NB4 (cell line): ENCODE measurements around the gene MAML2.

ENCODE experiments used
- DNase-seq: peaks from one replicate; pipeline ENCODE4 v3.0.0; 2010; ENCODE audit warnings: low read depth
- H3K4me3 ChIP-seq: one replicate; pipeline ENCODE4 v1.5.1; 2011; ENCODE audit warnings: mild to moderate bottlenecking, low read depth, low read length, moderate library complexity
- MYC ChIP-seq: IDR thresholded peaks from 2 replicates; pipeline ENCODE4 v1.6.1; 2011; ENCODE audit warnings: low read depth, low read length
- POLR2A ChIP-seq: IDR thresholded peaks from 2 replicates; pipeline ENCODE4 v1.6.1; 2011; ENCODE audit warnings: mild to moderate bottlenecking; ENCODE audit not compliant: insufficient read length; ENCODE audit errors: extremely low read depth
- TF ChIP-seq, protein P1 (sequence below): IDR thresholded peaks from 2 replicates; pipeline ENCODE4 v1.6.1; 2011; ENCODE audit warnings: low read depth, low read length
- TF ChIP-seq, protein P2 (sequence below): IDR thresholded peaks from one replicate; pipeline ENCODE4 v1.5.1; 2012; ENCODE audit warnings: low read depth, low read length

Gene MAML2

DNA sequence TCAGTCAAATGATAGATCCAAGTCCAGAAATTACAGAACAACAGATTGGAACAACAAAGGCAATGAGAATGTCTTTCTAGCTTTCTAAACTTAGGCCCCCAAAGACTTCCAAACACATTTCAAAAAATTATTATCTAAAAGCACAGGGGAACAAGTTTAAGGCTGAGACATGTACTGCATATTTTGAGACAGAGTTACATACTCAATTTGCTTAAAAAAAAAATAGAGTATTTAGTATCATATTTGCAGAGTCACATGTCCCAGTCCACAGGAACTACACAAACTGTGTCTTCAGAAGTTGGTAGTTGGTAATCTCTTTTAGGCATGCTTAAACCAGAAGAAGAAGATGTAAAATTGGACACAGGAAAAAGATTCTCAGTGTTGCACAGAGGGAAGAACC is 127.2 kb downstream of the MAML2 start:
- no peak for TF ChIP-seq POLR2A
- TF ChIP-seq, protein P1, sequence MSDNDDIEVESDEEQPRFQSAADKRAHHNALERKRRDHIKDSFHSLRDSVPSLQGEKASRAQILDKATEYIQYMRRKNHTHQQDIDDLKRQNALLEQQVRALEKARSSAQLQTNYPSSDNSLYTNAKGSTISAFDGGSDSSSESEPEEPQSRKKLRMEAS, result peak; percentile 4; the same call in 1 of the 2 replicates
- no peak for DNase-seq
- no peak overlapping the region for H3K4me3 ChIP-seq

DNA sequence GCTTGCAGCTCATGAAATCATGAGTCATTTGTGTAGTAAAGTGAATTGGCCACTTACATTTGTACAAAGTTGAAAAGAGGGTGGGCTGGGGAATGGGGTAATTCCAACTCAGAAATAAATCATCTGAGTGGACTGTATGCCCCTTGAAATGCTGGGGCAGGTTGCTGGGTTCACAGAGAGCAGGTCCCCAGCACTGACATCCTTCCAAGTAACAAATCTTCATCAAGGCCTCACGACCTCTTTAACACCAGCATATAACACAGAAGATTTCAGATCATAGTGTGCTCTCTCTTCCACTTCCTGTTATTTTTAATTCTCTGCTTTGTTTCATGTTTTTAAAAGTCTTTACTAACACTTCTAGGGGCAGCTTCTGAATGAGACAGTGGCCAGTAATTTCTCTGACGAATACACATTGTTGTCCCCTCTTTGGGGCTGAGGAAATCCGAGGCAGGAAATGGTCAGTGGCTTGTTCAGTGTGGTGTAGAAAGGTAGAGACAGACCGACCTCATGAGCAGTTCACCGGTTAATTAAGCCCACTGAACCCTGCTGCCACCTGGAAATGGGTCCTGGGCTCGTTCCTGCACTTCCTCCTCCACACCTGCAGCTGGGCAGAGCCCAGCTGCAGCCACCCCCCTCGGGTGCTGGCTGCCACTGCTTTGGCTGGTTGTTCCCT is 127.7 kb downstream of the MAML2 start:
- peak; percentile 72 for DNase-seq
- no peak overlapping the region for H3K4me3 ChIP-seq
- no peak for TF ChIP-seq POLR2A
- TF ChIP-seq, protein P2, sequence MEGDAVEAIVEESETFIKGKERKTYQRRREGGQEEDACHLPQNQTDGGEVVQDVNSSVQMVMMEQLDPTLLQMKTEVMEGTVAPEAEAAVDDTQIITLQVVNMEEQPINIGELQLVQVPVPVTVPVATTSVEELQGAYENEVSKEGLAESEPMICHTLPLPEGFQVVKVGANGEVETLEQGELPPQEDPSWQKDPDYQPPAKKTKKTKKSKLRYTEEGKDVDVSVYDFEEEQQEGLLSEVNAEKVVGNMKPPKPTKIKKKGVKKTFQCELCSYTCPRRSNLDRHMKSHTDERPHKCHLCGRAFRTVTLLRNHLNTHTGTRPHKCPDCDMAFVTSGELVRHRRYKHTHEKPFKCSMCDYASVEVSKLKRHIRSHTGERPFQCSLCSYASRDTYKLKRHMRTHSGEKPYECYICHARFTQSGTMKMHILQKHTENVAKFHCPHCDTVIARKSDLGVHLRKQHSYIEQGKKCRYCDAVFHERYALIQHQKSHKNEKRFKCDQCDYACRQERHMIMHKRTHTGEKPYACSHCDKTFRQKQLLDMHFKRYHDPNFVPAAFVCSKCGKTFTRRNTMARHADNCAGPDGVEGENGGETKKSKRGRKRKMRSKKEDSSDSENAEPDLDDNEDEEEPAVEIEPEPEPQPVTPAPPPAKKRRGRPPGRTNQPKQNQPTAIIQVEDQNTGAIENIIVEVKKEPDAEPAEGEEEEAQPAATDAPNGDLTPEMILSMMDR, result no peak
- peak; percentile 48 for TF ChIP-seq MYC

DNA sequence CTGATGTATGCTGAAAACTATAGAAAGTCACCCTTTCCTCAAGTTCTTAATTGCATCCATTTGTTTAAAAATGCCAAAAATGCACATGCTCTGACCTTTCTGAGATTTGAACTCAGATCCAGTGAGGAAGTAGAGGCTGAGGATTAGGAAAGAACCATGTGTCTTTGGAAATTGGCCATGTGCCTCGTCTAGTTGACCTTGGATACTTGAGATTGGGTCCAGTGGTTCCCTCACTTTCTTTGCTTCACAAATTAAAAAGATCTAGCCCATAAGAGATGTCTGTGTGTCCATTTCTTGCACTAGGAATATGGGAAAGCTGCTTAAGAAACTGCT is 128.3 kb downstream of the MAML2 start:
- H3K4me3 ChIP-seq, result no peak overlapping the region
- no peak for TF ChIP-seq MYC
- TF ChIP-seq, protein P1, result peak; percentile 82
- DNase-seq, result no peak

DNA sequence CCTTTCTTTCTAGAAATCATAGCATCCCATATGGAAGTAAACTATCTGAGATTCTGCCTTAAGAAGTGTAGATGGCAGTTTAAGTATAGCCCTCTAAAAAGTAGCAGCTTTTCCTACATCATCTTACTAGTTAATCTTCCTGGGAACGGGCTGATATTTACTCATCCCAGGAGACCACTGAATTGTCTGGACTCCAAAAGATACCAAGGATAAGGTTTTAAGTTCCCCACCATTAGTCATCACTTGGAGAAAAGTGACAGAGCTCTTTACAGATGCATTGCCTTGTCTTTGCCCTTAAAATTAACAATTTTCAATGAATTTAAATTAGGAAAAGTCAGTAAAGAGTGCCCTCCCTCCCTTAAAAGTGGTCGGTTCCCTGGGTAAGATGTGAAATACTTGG is 129.5 kb downstream of the MAML2 start:
- H3K4me3 ChIP-seq, result no peak overlapping the region
- TF ChIP-seq, protein P2, result no peak
- TF ChIP-seq POLR2A (no peak), MYC (no peak)
- TF ChIP-seq, protein P1, result no peak
- DNase-seq, result no peak

DNA sequence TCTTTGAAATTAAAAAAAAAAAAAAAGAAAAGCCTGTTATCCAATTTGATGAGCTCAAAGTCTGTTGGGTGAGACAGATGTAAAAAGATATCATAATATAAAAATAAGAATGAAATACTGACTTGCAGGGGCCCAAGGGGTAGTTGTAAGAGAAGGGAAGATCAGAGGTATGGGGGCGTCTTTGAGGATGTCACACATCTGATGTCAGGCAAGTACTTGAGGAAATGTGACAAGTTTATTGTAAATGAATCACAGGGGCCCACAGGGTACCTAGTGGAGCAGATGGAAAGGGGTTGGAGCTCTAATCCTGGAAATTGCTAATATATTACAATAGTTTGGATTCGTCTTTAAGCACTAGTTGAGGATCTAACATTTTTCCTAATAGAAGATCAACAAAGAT is 131.6 kb downstream of the MAML2 start:
- no peak overlapping the region for H3K4me3 ChIP-seq
- TF ChIP-seq POLR2A, result no peak
- TF ChIP-seq, protein P2, result no peak
- no peak for TF ChIP-seq MYC
- TF ChIP-seq, protein P1, result no peak
- peak; percentile 51 for DNase-seq

DNA sequence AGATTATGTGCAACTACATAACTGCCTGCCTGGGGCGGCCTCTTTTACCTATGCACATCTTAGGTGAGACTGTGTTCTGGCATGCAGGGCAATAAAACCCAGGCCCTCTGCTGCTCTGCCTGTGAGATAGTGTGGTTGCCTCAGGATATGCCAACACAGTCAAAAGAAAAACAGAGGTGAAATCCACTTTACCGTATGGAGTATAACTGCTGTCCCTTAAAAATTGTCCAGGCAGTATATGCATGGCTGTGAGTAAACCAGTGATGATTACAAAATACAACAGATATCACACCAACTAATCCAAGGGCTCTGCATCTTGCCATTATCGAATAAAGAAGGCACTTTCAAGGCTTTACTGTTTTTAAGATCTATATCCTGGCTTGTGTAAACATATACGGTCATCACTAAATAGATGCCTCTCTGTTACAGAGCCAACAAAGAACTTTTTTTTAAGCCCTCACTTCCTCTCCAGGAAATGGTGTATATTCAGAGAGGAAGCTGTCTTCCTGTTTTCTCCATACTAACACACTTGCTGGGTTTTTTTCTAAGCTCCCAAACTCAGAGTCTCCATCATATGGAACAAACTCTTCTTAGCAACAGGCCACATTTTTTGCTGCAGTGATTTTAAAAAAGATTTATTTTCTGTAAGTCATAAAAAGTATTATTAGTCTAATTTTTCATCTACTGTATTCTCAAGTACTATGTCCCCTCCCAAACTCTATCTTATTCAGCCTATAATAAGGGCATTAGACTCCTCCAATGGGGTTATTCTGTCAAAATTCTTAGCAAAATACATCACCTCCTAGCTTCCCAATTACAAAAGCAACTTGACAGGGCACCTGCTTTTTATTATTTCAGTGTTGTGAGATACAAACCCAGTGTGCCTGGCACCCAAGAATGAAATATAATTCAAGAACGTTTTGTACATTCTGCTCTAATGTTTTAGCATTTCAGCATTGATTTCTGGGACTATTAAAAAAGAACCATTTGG is 135.2 kb downstream of the MAML2 start:
- H3K4me3 ChIP-seq, result no peak overlapping the region
- TF ChIP-seq, protein P2, result no peak
- no peak for TF ChIP-seq MYC
- TF ChIP-seq POLR2A, result no peak
- TF ChIP-seq, protein P1, result no peak
- DNase-seq, result peak; percentile 47
